Upper lobe of right lung (tissue), 1 donor: ENCODE results near the gene ATG7. TPM values are rescaled to one million over a fixed set of nuclear protein-coding genes. Genes with fewer than 3 reads are reported as not detected.
A peak's percentile ranks its signal among the peaks of the same experiment; 100 is the strongest.

Experiments
- ATAC-seq: fragments of 200-7000 bp; cut with Tn5 transposase; one replicate; pipeline ENCODE4 v1.9.1; 2020; ENCODE audit warnings: mild to moderate bottlenecking, moderate library complexity
- DNase-seq: peaks from one replicate; pipeline ENCODE4 v3.0.0-alpha.2; 2020
- H3K27ac ChIP-seq: fragments of 200-600 bp; one replicate; pipeline ENCODE4 v1.8.0; 2022
- H3K27me3 ChIP-seq: fragments of 200-600 bp; one replicate; pipeline ENCODE4 v1.8.0; 2022; ENCODE audit warnings: mild to moderate bottlenecking
- H3K36me3 ChIP-seq: fragments of 200-600 bp; one replicate; pipeline ENCODE4 v1.8.0; 2022
- H3K4me1 ChIP-seq: fragments of 200-600 bp; one replicate; pipeline ENCODE4 v1.8.0; 2022
- H3K4me3 ChIP-seq: fragments of 200-600 bp; one replicate; pipeline ENCODE4 v1.8.0; 2022; ENCODE audit warnings: mild to moderate bottlenecking
- H3K9me3 ChIP-seq: fragments of 200-600 bp; one replicate; pipeline ENCODE4 v1.8.0; 2022
- CTCF ChIP-seq: fragments of 200-600 bp; IDR thresholded peaks from one replicate; pipeline ENCODE4 v1.8.0; 2022; ENCODE audit warnings: antibody characterized with exemption
- intact Hi-C: fragments of 100-400 bp; cut with DNase I; formaldehyde crosslinking; loops from one replicate; pipeline ENCODE4 v1.11.0; 2022
- total RNA-seq: library from RNA; stranded (reverse); fragmentation: NEBNext Ultra II Directional; extraction: Animal tissue kit (Norgen Biotek cat#: 25700); gene quantifications from one replicate; pipeline ENCODE4 v1.2.1, GENCODE V29; 2021
- donor health status: DM: no; HTN: yes; CAD: no; lungs with severe emphysema.

Gene ATG7
- total RNA-seq, 1 donor from 2014 or later, result 49.9 TPM

- Histone ChIP-seq H3K4me1 (peaks cover 42% of the 10 kb centered on the region), H3K4me3 (no peak overlapping the region), H3K9me3 (no peaks in the 10 kb centered on the region), H3K27ac (no peak overlapping the region), H3K36me3 (peaks cover 41% of the 10 kb centered on the region), H3K27me3 (no peaks in the 10 kb centered on the region)
- intact Hi-C loops, result no loop called here
- ATAC-seq, result no peak
- no peak for TF ChIP-seq CTCF
- no peak for DNase-seq
Observed at GRCh38 chr3:11554666-11555065, 282.5 kb downstream of the ATG7 start.

- Histone ChIP-seq H3K27me3 (no peaks in the 10 kb centered on the region), H3K36me3 (peaks cover 41% of the 10 kb centered on the region), H3K4me3 (no peak overlapping the region), H3K27ac (peak overlapping the region; percentile 42), H3K9me3 (no peaks in the 10 kb centered on the region), H3K4me1 (peaks cover 49% of the 10 kb centered on the region)
- DNase-seq (no peak), ATAC-seq (peak; percentile 17)
- intact Hi-C loops, result no loop called here
- TF ChIP-seq CTCF, result no peak
Observed at GRCh38 chr3:11555211-11555782, 283.1 kb downstream of the ATG7 start.

DNA sequence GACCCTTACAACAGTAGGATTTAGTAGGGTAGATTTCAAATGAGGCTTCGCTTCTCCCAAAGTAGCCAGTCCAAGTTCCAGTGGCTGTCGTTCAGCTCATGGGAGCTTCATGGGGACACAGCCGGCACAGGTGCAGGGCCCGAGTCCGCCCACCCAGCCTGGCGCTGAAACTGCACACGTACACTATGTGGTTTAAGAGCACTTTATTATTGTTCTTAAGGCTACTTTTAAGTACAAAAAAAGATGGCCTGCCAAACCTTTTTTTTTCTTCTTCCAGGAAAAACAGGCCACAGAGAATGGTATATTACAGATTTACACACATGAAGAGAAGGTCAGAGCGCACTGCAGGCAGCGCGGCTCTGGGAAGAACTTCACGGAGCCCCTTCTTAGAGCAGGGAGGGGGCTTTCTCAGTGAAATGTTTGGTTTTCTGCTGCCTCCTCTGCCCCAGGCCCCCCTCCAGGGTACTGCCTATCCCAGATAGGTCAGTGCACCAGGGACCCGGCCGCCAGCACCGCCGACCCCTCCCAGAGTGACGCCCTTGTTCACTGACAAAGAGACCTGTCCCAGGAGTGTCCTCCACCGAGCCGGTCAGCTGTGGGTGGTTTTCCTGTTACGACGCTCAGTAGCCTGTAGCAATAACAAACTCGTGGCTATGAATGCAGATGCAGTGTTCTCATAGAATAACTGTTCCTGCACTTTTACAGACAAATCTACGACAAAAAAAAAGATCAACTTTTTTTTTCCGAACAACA is 283.9 kb downstream of the ATG7 start:
- H3K36me3 ChIP-seq, result peaks cover 45% of the 10 kb centered on the region
- H3K27me3 ChIP-seq, result no peaks in the 10 kb centered on the region
- no peak overlapping the region for H3K4me3 ChIP-seq
- intact Hi-C loops, result no loop called here
- no peak for TF ChIP-seq CTCF
- ATAC-seq (no peak), DNase-seq (peak; percentile 46)
- H3K4me1 ChIP-seq, result peaks cover 52% of the 10 kb centered on the region
- no peaks in the 10 kb centered on the region for H3K9me3 ChIP-seq
- peak overlapping the region; percentile 42 for H3K27ac ChIP-seq

DNA sequence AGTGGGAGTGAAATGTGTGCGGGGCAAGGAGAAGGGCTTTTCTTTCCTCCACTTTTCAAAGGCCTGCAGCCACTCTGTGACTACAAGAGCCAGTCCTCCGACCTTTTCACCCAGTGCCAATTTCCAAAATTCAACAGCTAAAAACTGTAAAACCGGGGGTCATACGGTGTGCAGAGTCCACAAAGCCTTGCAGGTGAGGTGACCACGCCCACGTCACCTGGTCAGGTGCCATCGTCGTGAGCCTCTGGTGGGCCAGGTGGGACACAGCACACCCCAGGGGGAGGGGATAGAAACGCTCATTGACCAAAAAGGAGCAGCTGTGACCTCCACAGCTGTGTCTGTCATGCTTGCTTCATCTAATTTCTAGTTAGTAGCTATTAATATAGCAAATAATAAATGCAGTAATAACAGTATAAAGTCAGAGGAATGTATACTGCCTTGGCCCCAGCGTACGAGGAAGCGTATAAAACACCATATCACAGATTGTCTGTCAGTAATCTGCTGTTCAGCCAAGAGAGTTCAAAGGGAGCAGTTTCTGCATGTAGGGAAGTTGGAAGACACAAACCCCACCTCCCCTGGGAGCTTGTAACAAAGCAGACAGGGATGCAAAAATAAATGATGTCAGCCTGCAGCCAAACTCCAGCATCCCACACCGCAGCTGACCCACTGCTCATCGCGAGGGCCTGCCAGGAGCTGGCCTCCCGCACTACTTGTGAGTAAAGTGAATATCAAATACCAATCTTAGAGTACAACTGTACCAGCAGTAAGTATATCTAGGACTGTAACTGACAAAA is 284.9 kb downstream of the ATG7 start:
- peaks cover 59% of the 10 kb centered on the region for H3K4me1 ChIP-seq
- no peak overlapping the region for H3K27ac ChIP-seq
- DNase-seq, result peak; percentile 45
- peaks cover 45% of the 10 kb centered on the region for H3K36me3 ChIP-seq
- H3K4me3 ChIP-seq, result no peak overlapping the region
- no peaks in the 10 kb centered on the region for H3K27me3 ChIP-seq
- intact Hi-C loops, result no loop called here
- no peak for ATAC-seq
- H3K9me3 ChIP-seq, result no peaks in the 10 kb centered on the region
- no peak for TF ChIP-seq CTCF

- ATAC-seq, result no peak
- no peaks in the 10 kb centered on the region for H3K9me3 ChIP-seq
- H3K36me3 ChIP-seq, result peaks cover 52% of the 10 kb centered on the region
- peaks cover 59% of the 10 kb centered on the region for H3K4me1 ChIP-seq
- H3K4me3 ChIP-seq, result no peak overlapping the region
- no peak for DNase-seq
- H3K27ac ChIP-seq, result no peak overlapping the region
- no peaks in the 10 kb centered on the region for H3K27me3 ChIP-seq
- intact Hi-C loops, result no loop called here
- TF ChIP-seq CTCF, result no peak
Observed at GRCh38 chr3:11558002-11558401, 285.8 kb downstream of the ATG7 start.
